ENCODE measurements around the gene ATP13A2.

ATP13A2 gene

GRCh38 chr1:17027403-17027802 is 15.7 kb upstream of the ATP13A2 start:
- H3K4me3 ChIP-seq (replicated peaks; ENCODE audit: insufficient read depth, low read length): no peak overlapping the region
- TF ChIP-seq, protein P1, sequence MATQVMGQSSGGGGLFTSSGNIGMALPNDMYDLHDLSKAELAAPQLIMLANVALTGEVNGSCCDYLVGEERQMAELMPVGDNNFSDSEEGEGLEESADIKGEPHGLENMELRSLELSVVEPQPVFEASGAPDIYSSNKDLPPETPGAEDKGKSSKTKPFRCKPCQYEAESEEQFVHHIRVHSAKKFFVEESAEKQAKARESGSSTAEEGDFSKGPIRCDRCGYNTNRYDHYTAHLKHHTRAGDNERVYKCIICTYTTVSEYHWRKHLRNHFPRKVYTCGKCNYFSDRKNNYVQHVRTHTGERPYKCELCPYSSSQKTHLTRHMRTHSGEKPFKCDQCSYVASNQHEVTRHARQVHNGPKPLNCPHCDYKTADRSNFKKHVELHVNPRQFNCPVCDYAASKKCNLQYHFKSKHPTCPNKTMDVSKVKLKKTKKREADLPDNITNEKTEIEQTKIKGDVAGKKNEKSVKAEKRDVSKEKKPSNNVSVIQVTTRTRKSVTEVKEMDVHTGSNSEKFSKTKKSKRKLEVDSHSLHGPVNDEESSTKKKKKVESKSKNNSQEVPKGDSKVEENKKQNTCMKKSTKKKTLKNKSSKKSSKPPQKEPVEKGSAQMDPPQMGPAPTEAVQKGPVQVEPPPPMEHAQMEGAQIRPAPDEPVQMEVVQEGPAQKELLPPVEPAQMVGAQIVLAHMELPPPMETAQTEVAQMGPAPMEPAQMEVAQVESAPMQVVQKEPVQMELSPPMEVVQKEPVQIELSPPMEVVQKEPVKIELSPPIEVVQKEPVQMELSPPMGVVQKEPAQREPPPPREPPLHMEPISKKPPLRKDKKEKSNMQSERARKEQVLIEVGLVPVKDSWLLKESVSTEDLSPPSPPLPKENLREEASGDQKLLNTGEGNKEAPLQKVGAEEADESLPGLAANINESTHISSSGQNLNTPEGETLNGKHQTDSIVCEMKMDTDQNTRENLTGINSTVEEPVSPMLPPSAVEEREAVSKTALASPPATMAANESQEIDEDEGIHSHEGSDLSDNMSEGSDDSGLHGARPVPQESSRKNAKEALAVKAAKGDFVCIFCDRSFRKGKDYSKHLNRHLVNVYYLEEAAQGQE (IDR thresholded peaks at IDR 0.05; ENCODE audit: insufficient replicate concordance, low read depth): no peak
- TF ChIP-seq POLR2AphosphoS5 (IDR thresholded peaks at IDR 0.05; ENCODE audit: low read depth) (no peak), SPI1 (IDR thresholded peaks at IDR 0.05; ENCODE audit: borderline replicate concordance, low read depth) (no peak), GABPA (IDR thresholded peaks at IDR 0.05; ENCODE audit: low read depth) (no peak)
- TF ChIP-seq, protein P2, sequence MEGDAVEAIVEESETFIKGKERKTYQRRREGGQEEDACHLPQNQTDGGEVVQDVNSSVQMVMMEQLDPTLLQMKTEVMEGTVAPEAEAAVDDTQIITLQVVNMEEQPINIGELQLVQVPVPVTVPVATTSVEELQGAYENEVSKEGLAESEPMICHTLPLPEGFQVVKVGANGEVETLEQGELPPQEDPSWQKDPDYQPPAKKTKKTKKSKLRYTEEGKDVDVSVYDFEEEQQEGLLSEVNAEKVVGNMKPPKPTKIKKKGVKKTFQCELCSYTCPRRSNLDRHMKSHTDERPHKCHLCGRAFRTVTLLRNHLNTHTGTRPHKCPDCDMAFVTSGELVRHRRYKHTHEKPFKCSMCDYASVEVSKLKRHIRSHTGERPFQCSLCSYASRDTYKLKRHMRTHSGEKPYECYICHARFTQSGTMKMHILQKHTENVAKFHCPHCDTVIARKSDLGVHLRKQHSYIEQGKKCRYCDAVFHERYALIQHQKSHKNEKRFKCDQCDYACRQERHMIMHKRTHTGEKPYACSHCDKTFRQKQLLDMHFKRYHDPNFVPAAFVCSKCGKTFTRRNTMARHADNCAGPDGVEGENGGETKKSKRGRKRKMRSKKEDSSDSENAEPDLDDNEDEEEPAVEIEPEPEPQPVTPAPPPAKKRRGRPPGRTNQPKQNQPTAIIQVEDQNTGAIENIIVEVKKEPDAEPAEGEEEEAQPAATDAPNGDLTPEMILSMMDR (IDR thresholded peaks at IDR 0.05; ENCODE audit: insufficient read depth, low read length): no peak
- H3K27me3 ChIP-seq (ENCODE audit: insufficient read depth, poor library complexity, severe bottlenecking): no peaks in the 10 kb centered on the region
- DNase-seq (ENCODE audit: low read depth in 1 of 2, low spot score in 1 of 2): no peak
- no peak overlapping the region for H3K27ac ChIP-seq (replicated peaks)

DNA sequence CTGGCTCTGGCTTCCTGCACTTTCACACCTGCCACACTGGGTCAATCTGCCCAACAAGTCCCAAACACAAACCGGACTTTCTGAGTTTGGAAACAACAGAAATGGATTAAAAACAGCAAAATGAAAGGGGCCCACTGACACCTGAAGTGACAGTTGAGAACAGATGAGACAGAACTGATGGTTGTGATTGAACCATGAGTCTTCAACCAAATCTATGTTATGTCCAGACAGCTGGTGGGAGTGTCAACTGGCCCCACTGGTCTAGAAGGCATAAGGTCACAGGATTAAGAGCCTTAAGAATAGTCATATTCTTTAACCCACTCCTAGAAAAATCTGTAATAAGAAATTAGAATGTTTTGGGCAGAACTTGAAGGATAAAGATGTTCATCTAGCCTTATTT is 13.0 kb upstream of the ATP13A2 start:
- no peaks in the 10 kb centered on the region for H3K27me3 ChIP-seq (ENCODE audit: insufficient read depth, poor library complexity, severe bottlenecking)
- TF ChIP-seq, protein P1 (IDR thresholded peaks at IDR 0.05; ENCODE audit: insufficient replicate concordance, low read depth): no peak
- TF ChIP-seq GABPA (IDR thresholded peaks at IDR 0.05; ENCODE audit: low read depth) (no peak), POLR2AphosphoS5 (IDR thresholded peaks at IDR 0.05; ENCODE audit: low read depth) (no peak), SPI1 (IDR thresholded peaks at IDR 0.05; ENCODE audit: borderline replicate concordance, low read depth) (no peak)
- TF ChIP-seq, protein P2 (IDR thresholded peaks at IDR 0.05; ENCODE audit: insufficient read depth, low read length): no peak
- H3K27ac ChIP-seq (replicated peaks): no peak overlapping the region
- no peak for DNase-seq (ENCODE audit: low read depth in 1 of 2, low spot score in 1 of 2)
- H3K4me3 ChIP-seq (replicated peaks; ENCODE audit: insufficient read depth, low read length): no peak overlapping the region

GRCh38 chr1:17023573-17023972 is 11.8 kb upstream of the ATP13A2 start:
- Histone ChIP-seq H3K27me3 (ENCODE audit: insufficient read depth, poor library complexity, severe bottlenecking) (no peaks in the 10 kb centered on the region), H3K4me3 (replicated peaks; ENCODE audit: insufficient read depth, low read length) (no peak overlapping the region), H3K27ac (replicated peaks) (no peak overlapping the region)
- TF ChIP-seq, protein P2 (IDR thresholded peaks at IDR 0.05; ENCODE audit: insufficient read depth, low read length): no peak
- no peak for DNase-seq (ENCODE audit: low read depth in 1 of 2, low spot score in 1 of 2)

DNA sequence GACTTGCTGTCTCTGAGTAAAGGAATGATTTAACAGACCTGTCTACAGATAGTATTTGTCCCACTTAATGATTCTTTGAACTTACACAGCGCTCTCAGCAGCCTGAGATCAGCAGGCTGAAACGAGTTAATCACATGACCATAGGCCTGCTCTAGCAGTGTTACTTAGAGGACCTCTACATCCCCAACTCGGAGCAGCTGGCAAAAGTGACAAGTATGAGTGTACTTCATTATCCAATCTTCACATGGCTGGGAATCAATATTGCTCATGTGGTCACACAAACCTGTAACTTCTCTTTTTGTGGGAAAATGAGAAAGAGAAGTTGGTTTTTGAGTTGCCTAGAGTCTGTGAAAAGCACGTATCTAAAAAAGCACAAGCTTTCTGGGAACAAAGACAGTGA is 11.4 kb upstream of the ATP13A2 start:
- Histone ChIP-seq H3K27ac (replicated peaks) (no peak overlapping the region), H3K4me3 (replicated peaks; ENCODE audit: insufficient read depth, low read length) (no peak overlapping the region), H3K27me3 (ENCODE audit: insufficient read depth, poor library complexity, severe bottlenecking) (no peaks in the 10 kb centered on the region)
- no peak for TF ChIP-seq GABPA (IDR thresholded peaks at IDR 0.05; ENCODE audit: low read depth)
- peak; percentile 13; the same call in 1 of the 2 replicates for TF ChIP-seq POLR2AphosphoS5 (IDR thresholded peaks at IDR 0.05; ENCODE audit: low read depth)
- DNase-seq (ENCODE audit: low read depth in 1 of 2, low spot score in 1 of 2): peak in 1 of 2 experiments; percentile 57

All from HL-60 (cell line).